Sciatic nerve (tissue), 2 donors: ENCODE results near the gene CCNB1IP1. TPM values are rescaled to one million over a fixed set of nuclear protein-coding genes. Genes with fewer than 3 reads are reported as not detected.
"Not testable (repeated sequence)": the region's sequence is repeated elsewhere in the genome, so short reads cannot be mapped to it uniquely, and the experiment has no call there.

Experiments
- ATAC-seq: fragments of 200-7000 bp; cut with Tn5 transposase; one replicate; pipeline ENCODE4 v1.9.1; 2020; ENCODE audit warnings: mild to moderate bottlenecking, moderate library complexity
- DNase-seq: peaks from one replicate; pipeline ENCODE4 v3.0.0-alpha.2; 2020; ENCODE audit warnings: low spot score
- intact Hi-C: fragments of 100-400 bp; cut with DNase I; formaldehyde crosslinking; loops from one replicate; pipeline ENCODE4 v1.14.2; 2022
- total RNA-seq: library from RNA; stranded (reverse); fragmentation: NEBNext Ultra II Directional; extraction: Animal tissue kit (Norgen Biotek cat#: 25700); gene quantifications from one replicate; pipeline ENCODE4 v1.2.1, GENCODE V29; 2021
- donor health status: DM: no; HTN: no; CAD: no.
- donor health status: DM: no; HTN: no; CAD: no.

Gene CCNB1IP1
- total RNA-seq, 1 donor from 2014 or later: 51.4 TPM

GRCh38 chr14:20274062-20274461 lies 59.0 kb downstream of the CCNB1IP1 start:
- DNase-seq (no peak), ATAC-seq (no peak)
- intact Hi-C loops: no loop called here

GRCh38 chr14:20264361-20264760 lies 68.7 kb downstream of the CCNB1IP1 start:
- intact Hi-C loops, DNase-seq, ATAC-seq: not testable (repeated sequence)

DNA sequence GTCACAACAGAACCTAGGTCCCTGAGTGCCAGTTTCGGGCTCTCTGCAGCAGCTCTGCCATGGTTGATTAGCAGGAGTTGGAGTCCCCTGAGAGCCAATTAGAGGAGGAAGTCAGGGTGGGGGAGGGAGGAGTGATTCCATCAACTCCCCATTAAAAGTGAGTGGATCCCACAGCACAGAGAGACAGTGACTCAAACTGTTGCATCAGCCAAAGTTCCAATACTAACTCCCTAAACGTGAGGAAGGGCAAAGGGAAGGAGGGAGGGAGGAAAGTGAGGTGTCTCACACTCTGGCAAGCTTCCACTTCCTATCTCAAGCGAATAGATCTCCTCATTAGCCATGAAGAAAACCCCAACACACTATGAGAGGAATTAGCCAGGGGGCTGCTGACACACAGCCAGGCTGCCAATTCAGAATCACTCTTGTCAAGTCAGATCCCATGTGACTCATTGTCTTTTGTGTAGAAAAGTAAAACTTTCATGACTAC lies 70.4 kb downstream of the CCNB1IP1 start:
- ATAC-seq: no peak
- DNase-seq: no peak
- intact Hi-C loops: no loop called here

Other genes starting within 250 kb of the CCNB1IP1 start
- gene OR4K17, start 222.5 kb downstream of the CCNB1IP1 start, total RNA-seq: not detected
- gene OR4N5, start 194.5 kb downstream of the CCNB1IP1 start, total RNA-seq: not detected
- not detected for gene OR11G2, start 142.4 kb downstream of the CCNB1IP1 start, total RNA-seq
- gene OR11H6, start 109.6 kb downstream of the CCNB1IP1 start, total RNA-seq: not detected
- gene OR11H7, start 104.3 kb downstream of the CCNB1IP1 start, total RNA-seq: not detected
- not detected for gene OR11H4, start 94.0 kb downstream of the CCNB1IP1 start, total RNA-seq
- gene TTC5, start 27.3 kb downstream of the CCNB1IP1 start, total RNA-seq: 19.9 TPM
- gene PARP2, start 10.4 kb upstream of the CCNB1IP1 start, total RNA-seq: 23.7 TPM
- 44.7 TPM for gene TEP1, start 80.2 kb upstream of the CCNB1IP1 start, total RNA-seq
- 2.1 TPM for gene KLHL33, start 102.9 kb upstream of the CCNB1IP1 start, total RNA-seq
- 38.8 TPM for gene OSGEP, start 121.5 kb upstream of the CCNB1IP1 start, total RNA-seq
- gene APEX1, start 121.9 kb upstream of the CCNB1IP1 start, total RNA-seq: 68.0 TPM
- 33.0 TPM for gene PIP4P1, start 128.2 kb upstream of the CCNB1IP1 start, total RNA-seq
- 34.2 TPM for gene PNP, start 136.1 kb upstream of the CCNB1IP1 start, total RNA-seq
- 0.71 TPM for gene RNASE10, start 172.3 kb upstream of the CCNB1IP1 start, total RNA-seq
- gene RNASE9, start 227.8 kb upstream of the CCNB1IP1 start, total RNA-seq: not detected